Daoy (cell line): ENCODE data around the gene GOLGA8F. TPM values are rescaled to one million over a fixed set of nuclear protein-coding genes. Genes with fewer than 3 reads are reported as not detected.
"Not testable (repeated sequence)": the region's sequence is repeated elsewhere in the genome, so short reads cannot be mapped to it uniquely, and the experiment has no call there.

ENCODE experiments used
- DNase-seq: peaks from one replicate; pipeline ENCODE4 v3.0.0-alpha.2; 2015; ENCODE audit warnings: low read depth
- total RNA-seq: library from RNA; depleted of rRNA; stranded (reverse); fragments of >200 nt; shearing (Covaris generic); gene quantifications from 2 replicates; pipeline ENCODE4 v1.2.3, GENCODE V29; 2014; rRNA removed

The GOLGA8F gene
- total RNA-seq, result not detected in 2 replicates

GRCh38 chr15:28378364-28378763 lies at the start of gene GOLGA8F:
GOLGA8F (plus strand) TSS chr15:28378664; CDS start chr15:28378762, 98 bp downstream.
- not testable (repeated sequence) for DNase-seq

- DNase-seq, result not testable (repeated sequence)
These were observed 20.5 kb upstream of the GOLGA8F start, which contains the start of gene GOLGA6L24 for GRCh38 chr15:28357984-28358383. GOLGA6L24 (minus strand) TSS chr15:28358084; CDS start chr15:28358023, 61 bp downstream.

- not testable (repeated sequence) for DNase-seq
These were observed 13.0 kb upstream of the GOLGA8F start for GRCh38 chr15:28365502-28365901.

- DNase-seq, result not testable (repeated sequence)
These were observed 1.6 kb downstream of the GOLGA8F start for GRCh38 chr15:28380053-28380452.

DNA sequence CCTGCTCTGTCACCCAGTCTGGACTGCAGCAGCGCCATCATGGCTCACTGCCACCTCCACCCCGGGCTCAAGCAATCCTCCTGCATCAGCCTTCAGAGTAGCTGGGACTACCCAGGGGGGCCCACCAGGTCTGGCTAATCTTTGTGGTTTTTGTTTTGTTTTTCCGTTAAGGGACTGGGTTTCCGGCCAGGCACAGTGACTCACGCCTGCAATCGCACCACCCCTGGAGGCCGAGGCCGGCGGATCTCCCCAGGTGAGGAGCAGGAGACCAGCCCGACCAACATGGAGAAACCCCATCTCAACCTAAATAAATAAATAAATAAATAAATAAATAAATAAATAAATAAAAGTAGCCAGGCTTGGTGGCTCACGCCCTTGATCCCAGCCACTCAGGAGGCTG lies 17.6 kb downstream of the GOLGA8F start:
- not testable (repeated sequence) for DNase-seq

- not testable (repeated sequence) for DNase-seq
These were observed 24.4 kb downstream of the GOLGA8F start for GRCh38 chr15:28402774-28403435.

DNA sequence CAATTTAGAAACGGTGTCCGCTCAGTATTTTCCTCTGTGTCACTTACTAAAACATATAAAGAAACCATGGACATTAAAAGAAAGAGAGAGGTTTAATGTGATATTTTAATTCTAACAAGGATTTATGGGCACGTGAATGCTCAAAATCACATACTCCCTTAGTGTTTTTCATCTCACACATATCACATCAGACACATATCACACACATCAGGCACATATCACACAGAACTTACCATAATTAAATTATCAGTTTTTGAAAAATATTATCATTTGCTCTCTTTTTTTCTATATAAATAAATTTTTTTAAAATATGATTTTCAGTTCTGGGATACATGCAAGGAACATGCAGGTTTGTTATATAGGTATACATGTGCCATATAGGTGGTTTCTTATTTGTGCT lies 42.0 kb downstream of the GOLGA8F start:
- not testable (repeated sequence) for DNase-seq

DNA sequence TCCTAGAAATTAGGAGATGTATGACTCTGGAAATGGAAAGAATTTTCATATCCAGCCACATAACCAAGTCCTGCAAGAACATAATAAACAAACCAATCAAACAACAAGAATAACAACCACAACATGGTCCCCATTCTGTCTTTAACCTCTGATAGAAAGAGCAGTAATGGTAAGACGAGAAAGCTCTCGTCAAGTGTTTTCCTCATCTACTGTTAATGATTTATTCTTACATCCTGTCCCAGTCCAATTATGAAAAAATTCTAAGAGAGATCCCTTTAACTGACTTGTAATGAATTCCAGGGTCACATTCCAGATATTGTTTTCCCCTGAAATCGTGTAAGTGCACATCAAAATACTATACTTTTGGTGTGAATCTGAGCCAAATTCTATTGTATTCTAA lies 57.1 kb downstream of the GOLGA8F start:
- DNase-seq, result not testable (repeated sequence)

Other genes with a start within 250 kb of the GOLGA8F start
- 22.3 and 33.3 TPM in 2 replicates for gene HERC2, start 56.5 kb upstream of the GOLGA8F start, total RNA-seq
- gene GOLGA6L24, start 20.6 kb upstream of the GOLGA8F start, total RNA-seq, result not detected in 2 replicates
- 0.21 TPM in 1 of 2 replicates, not detected in the other for gene GOLGA8G, start 154.3 kb downstream of the GOLGA8F start, total RNA-seq
- not detected in 2 replicates for gene GOLGA6L25, start 174.9 kb downstream of the GOLGA8F start, total RNA-seq